Activated gamma-delta T cell treated with anti-CD3 and anti-CD28 coated beads, Interleukin-2, amount 50 U/mL, for 16 hours (primary cell): ENCODE results near the gene ASPSCR1.

Experiments
- DNase-seq: peaks from one replicate; pipeline ENCODE4 v3.0.0-alpha.2; 2020; ENCODE audit warnings: low read depth

ASPSCR1 gene

DNA sequence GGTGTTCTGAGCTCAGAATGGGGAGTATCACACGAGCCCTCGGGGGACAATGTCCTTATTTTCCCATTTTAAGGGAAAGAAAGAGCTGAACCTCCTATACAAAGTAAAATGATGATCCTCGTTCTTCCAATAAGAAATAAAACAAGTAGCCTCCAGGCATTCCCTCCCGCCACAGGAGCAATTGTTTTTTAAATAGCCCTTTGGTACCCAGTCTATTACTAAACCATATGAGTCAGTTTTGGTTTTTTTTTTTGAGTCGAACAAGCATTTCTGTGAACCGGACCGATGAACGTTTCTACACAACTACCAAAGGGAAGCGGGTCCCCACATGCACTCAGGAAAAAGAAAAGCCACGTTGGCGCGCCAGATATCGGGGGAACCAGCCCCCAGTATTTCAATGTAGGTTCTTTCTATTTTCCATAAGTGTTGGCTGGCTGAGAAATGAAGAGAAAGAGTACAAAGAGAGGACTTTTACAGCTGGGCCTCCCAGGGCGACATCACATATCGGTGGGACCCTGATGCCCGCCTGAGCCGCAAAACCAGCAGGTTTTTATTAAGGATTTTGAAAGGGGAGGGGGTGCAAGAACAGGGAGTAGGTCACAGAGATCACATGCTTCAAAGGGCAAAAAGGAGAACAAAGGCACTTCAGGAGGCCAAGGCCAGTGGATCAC, 63.9 kb downstream of the ASPSCR1 start:
- DNase-seq, result no peak

GRCh38 chr17:82042649-82043048, 65.2 kb downstream of the ASPSCR1 start:
- no peak for DNase-seq

- DNase-seq, result no peak
Measured at GRCh38 chr17:82043507-82043906, 66.1 kb downstream of the ASPSCR1 start.

GRCh38 chr17:82045936-82046484, 68.6 kb downstream of the ASPSCR1 start:
- no peak for DNase-seq

DNA sequence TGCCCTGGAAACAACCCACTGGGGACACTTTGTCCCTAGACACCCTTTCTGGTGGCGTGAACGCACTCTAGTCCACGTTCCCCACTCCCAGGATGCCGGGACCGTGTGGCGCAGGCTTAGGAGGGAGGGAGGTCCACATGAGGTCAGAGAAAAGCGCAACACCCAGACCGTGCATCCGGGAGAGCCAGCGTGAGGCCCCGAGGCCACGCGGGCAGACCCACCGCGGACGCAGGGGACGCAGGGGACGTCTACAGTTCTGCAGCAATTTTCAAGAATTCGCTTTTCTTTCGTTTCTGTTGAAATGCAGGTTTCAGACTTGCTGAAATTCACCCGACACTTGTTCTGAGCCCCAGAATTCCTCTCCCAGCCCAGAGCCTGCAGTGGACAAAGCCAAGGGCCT, 69.5 kb downstream of the ASPSCR1 start:
- no peak for DNase-seq

GRCh38 chr17:82047379-82047778, 70.0 kb downstream of the ASPSCR1 start:
- no peak for DNase-seq

GRCh38 chr17:82047914-82048570, 70.6 kb downstream of the ASPSCR1 start:
- no peak for DNase-seq

- DNase-seq, result no peak
Measured at GRCh38 chr17:82048571-82048971, 71.1 kb downstream of the ASPSCR1 start.

DNA sequence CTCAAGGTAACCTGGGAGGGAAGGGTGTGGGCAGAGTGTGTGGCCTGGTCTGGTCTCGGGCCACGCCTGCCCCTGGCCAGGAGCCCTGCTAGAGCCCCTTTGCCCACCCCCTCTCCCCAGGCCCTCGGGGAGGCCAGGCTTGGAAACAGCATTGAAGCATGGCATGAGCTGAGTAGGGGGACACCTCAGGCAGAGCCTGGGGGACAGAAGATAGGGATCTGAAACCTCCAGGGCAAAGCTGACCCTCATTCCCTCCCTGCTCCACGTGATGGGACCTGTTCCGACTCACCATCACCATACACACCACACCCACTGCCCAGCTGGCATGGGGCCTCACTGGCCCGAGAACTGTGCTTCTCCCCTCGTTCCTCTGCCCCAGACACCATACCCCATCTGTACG, 71.7 kb downstream of the ASPSCR1 start:
- DNase-seq, result no peak

- DNase-seq, result no peak
Measured at GRCh38 chr17:82049521-82049971, 72.1 kb downstream of the ASPSCR1 start.

DNA sequence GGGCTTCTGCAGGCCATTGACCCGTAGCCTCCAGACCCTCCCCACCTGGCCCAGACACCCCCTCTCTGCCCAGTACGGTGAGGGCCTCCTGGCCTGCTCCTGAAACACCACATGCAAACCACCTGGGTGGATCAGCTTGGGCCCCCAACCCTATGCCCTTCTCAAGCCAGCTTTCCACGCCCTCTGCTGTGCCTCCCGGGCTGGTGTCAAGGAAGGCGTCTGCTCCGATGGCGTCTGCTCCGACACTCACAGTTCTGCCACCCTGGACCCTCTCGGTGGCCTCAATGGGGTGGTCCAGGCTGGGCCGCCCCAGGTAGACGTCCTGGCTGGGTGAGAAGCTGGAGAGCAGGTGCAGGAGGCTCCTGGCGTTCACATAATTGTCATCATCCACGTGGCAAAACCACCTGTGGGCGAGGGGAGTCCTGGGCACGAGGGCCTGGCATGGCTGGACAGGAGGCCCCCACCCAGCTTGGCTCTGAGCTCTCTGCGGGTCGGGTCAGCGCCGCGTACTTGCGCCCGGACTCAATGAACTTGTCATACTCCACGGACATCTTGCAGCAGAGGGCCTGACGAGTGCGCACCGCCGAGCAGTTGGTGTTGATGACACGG, 72.8 kb downstream of the ASPSCR1 start:
- DNase-seq, result no peak

DNA sequence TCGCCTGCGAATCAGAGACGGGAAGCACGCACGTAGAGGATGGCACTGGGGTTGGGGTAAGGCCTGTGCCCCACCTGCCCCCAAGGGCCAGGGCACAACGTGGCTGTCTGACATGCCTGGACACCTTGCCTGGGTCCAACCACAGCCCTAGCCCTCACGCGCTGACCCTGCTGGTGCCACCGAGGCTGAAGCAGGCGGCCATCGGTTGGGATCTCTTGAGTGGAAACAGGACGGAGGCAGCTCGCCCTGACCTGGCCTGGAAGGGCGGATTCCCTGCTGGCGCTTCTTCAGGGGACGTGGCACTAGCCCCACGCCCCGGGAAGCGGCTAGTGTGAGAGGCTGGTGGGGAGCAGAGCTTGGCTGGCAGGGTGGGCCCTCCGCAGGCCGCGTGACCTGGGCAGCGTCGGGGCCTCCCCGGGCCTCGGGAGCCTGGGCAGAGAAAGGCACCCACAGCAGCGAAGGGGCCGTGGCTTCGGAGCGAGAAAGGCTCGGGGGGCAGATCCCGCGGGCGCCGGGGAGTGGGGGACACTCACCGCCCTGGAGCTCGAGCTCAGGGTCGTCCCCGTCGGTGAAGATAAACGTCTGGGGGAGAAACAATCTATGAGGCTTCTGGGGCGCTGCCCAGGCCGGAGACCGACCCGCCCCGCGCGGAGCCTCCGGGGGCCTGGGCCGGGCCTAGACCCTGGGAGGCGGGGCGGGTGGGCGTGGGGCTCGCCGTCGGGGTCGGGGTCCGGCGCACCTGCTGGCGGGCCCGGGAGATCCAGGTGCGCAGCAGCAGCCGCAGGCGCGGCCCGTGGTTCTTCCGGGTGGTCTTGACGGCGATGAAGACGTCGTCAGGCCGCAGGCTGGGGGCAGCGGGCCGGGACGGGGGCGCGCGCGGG, 73.6 kb downstream of the ASPSCR1 start:
- no peak for DNase-seq

- peak; percentile 73 for DNase-seq
Measured at GRCh38 chr17:82051776-82052637, 74.6 kb downstream of the ASPSCR1 start, which contains the start of the genes GPS1 and RFNG. Gene GPS1, plus strand, starts transcription at chr17:82051898. Its CDS starts 34 bp downstream, at chr17:82051932. Gene RFNG, minus strand, starts transcription at chr17:82051811. Its CDS starts 45 bp downstream, at chr17:82051766.

DNA sequence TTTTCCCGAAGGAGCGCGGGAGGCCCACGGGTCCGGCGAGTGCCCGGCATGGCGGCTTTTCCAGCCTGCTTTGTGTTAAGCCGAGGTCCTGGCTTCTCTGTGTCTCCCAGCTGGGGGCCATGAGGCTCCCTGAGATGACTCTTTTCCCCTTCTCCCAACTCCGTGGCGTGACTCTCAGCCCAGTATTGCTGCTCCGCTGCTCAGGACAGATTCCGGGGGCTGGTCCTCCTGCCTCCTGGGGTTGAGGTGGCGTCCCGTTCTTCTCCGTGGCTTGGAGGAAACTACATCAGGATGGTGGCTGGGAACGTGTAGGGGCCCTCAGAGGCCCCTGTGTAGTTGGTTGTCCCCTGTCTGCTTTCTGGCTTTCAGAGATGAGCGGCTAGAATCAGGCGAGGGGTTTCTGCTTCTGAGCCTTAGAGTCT, 75.2 kb downstream of the ASPSCR1 start:
- DNase-seq, result no peak

- DNase-seq, result no peak
Measured at GRCh38 chr17:82053130-82053529, 75.7 kb downstream of the ASPSCR1 start.

GRCh38 chr17:82053556-82054263, 76.3 kb downstream of the ASPSCR1 start:
- no peak for DNase-seq

- DNase-seq, result no peak
Measured at GRCh38 chr17:82054351-82055022, 77.1 kb downstream of the ASPSCR1 start.

- DNase-seq, result no peak
Measured at GRCh38 chr17:82055023-82055964, 77.9 kb downstream of the ASPSCR1 start.
